GM23338 (cell line): Measurements from ENCODE around the gene LDLRAD2. TPM values are rescaled to one million over a fixed set of nuclear protein-coding genes. Genes with fewer than 3 reads are reported as not detected.

Experiments
- ATAC-seq: fragments of 200-7000 bp; cut with Tn5 transposase; 3 replicates; pipeline ENCODE4 v1.9.1; 2020
- DNase-seq: peaks from one replicate; pipeline ENCODE4 v3.0.0-alpha.2; 2015; ENCODE audit warnings: low spot score
- H2AFZ ChIP-seq: fragments of 200-600 bp; sonication (generic); 2 replicates; pipeline ENCODE4 v1.8.0; 2016; ENCODE audit warnings: antibody characterized with exemption, mild to moderate bottlenecking, moderate library complexity
- H3F3A ChIP-seq: fragments of 200-600 bp; sonication (generic); replicated peaks from 2 replicates; pipeline ENCODE4 v1.8.0; 2017; ENCODE audit warnings: antibody characterized with exemption, mixed run types, low read depth
- H3K27ac ChIP-seq: fragments of 200-600 bp; sonication (generic); 2 replicates; pipeline ENCODE4 v1.6.1; 2016; ENCODE audit warnings: low read depth
- H3K27me3 ChIP-seq: fragments of 200-600 bp; sonication (generic); 2 replicates; pipeline ENCODE4 v1.8.0; 2016; ENCODE audit warnings: mild to moderate bottlenecking, mixed run types, moderate library complexity; ENCODE audit not compliant: insufficient read depth
- H3K36me3 ChIP-seq: fragments of 200-600 bp; sonication (generic); 2 replicates; pipeline ENCODE4 v1.8.0; 2016; ENCODE audit warnings: mild to moderate bottlenecking; ENCODE audit not compliant: insufficient read depth
- H3K4me1 ChIP-seq: fragments of 200-600 bp; sonication (generic); 2 replicates; pipeline ENCODE4 v1.8.0; 2016; ENCODE audit warnings: mild to moderate bottlenecking, moderate library complexity; ENCODE audit not compliant: insufficient read depth
- H3K4me2 ChIP-seq: fragments of 200-600 bp; sonication (generic); 2 replicates; pipeline ENCODE4 v1.7.1; 2017; ENCODE audit warnings: mixed run types
- H3K4me3 ChIP-seq: fragments of 200-600 bp; sonication (generic); 2 replicates; pipeline ENCODE4 v1.6.1; 2016; ENCODE audit warnings: mixed run types
- H3K79me2 ChIP-seq: fragments of 200-600 bp; sonication (generic); replicated peaks from 2 replicates; pipeline ENCODE4 v1.8.0; 2017; ENCODE audit warnings: mild to moderate bottlenecking; ENCODE audit not compliant: insufficient read depth
- H3K9me2 ChIP-seq: fragments of 200-600 bp; sonication (generic); 2 replicates; pipeline ENCODE4 v1.8.0; 2017; ENCODE audit not compliant: insufficient read depth
- H4K20me1 ChIP-seq: fragments of 200-600 bp; sonication (generic); replicated peaks from 2 replicates; pipeline ENCODE4 v1.8.0; 2017; ENCODE audit warnings: mild to moderate bottlenecking; ENCODE audit not compliant: insufficient read depth
- H3K27ac Mint-ChIP-seq: 2 replicates; pipeline ENCODE4 v1.8.0; 2020; ENCODE audit warnings: inconsistent platforms, mild to moderate bottlenecking, moderate library complexity, mixed read lengths
- H3K27me3 Mint-ChIP-seq: 3 replicates; pipeline ENCODE4 v1.8.0; 2022; ENCODE audit warnings: low read depth, mild to moderate bottlenecking, moderate library complexity, mixed read lengths, inconsistent platforms; ENCODE audit not compliant: insufficient read depth, poor library complexity
- H3K36me3 Mint-ChIP-seq: 3 replicates; pipeline ENCODE4 v1.8.0; 2021; ENCODE audit warnings: low read depth, mild to moderate bottlenecking, inconsistent platforms, moderate library complexity, mixed read lengths
- H3K4me1 Mint-ChIP-seq: 3 replicates; pipeline ENCODE4 v1.8.0; 2020; ENCODE audit warnings: mild to moderate bottlenecking, inconsistent platforms, mixed read lengths
- H3K4me3 Mint-ChIP-seq: 3 replicates; pipeline ENCODE4 v1.8.0; 2021; ENCODE audit warnings: moderate library complexity, mild to moderate bottlenecking, inconsistent platforms, mixed read lengths
- H3K9me3 Mint-ChIP-seq: 3 replicates; pipeline ENCODE4 v1.8.0; 2020; ENCODE audit warnings: moderate library complexity, mild to moderate bottlenecking, inconsistent platforms, mixed read lengths
- CREB1 ChIP-seq: fragments of 250-450 bp; sonication (Bioruptor Pico); IDR thresholded peaks from 2 replicates; pipeline ENCODE4 v1.5.0; 2020; ENCODE audit warnings: low read depth, mild to moderate bottlenecking, moderate library complexity
- CTCF ChIP-seq, 2 experiments: fragments of 200-600 bp in 1 of 2; sonication (generic) in 1 of 2; conservative IDR thresholded peaks; 2 replicates each; pipeline versions ENCODE4 v1.5.1 to v1.6.1; 2016 to 2017; ENCODE audit warnings: antibody characterized with exemption in 2 of 2, low read depth in 2 of 2, mild to moderate bottlenecking in 2 of 2, moderate library complexity in 1 of 2
- ETS1 ChIP-seq: IDR thresholded peaks from 2 replicates; pipeline ENCODE4 v1.6.1; 2016; ENCODE audit warnings: antibody characterized with exemption
- EZH2 ChIP-seq: fragments of 200-600 bp; sonication (generic); IDR thresholded peaks from one replicate; pipeline ENCODE4 v1.8.0; 2017; ENCODE audit warnings: antibody characterized with exemption, mild to moderate bottlenecking, low read depth; ENCODE audit not compliant: unreplicated experiment
- EZH2phosphoT487 ChIP-seq: fragments of 200-600 bp; sonication (generic); IDR thresholded peaks from one replicate; pipeline ENCODE4 v1.8.1; 2018; ENCODE audit warnings: antibody characterized with exemption; ENCODE audit not compliant: unreplicated experiment
- JUNB ChIP-seq: IDR thresholded peaks from one replicate; pipeline ENCODE4 v1.6.1; 2016; ENCODE audit warnings: antibody characterized with exemption; ENCODE audit not compliant: unreplicated experiment
- NANOG ChIP-seq: IDR thresholded peaks from 2 replicates; pipeline ENCODE4 v1.6.1; 2016; ENCODE audit warnings: antibody characterized with exemption, borderline replicate concordance
- POLR2AphosphoS5 ChIP-seq: IDR thresholded peaks from 2 replicates; pipeline ENCODE4 v1.6.1; 2016; ENCODE audit warnings: antibody characterized with exemption, low read depth
- REST ChIP-seq: IDR thresholded peaks from one replicate; pipeline ENCODE4 v1.6.1; 2018; ENCODE audit warnings: antibody characterized with exemption; ENCODE audit not compliant: unreplicated experiment
- STAT1 ChIP-seq: IDR thresholded peaks from one replicate; pipeline ENCODE4 v1.6.1; 2016; ENCODE audit warnings: antibody characterized with exemption; ENCODE audit not compliant: unreplicated experiment
- ZNF114 ChIP-seq: fragments of 250-450 bp; sonication (Bioruptor Pico); IDR thresholded peaks from 2 replicates; pipeline ENCODE4 v1.5.0; 2020; ENCODE audit warnings: mild to moderate bottlenecking, moderate library complexity
- ZNF331 ChIP-seq: fragments of 250-450 bp; sonication (Bioruptor Pico); IDR thresholded peaks from 2 replicates; pipeline ENCODE4 v1.5.0; 2020; ENCODE audit warnings: low read depth, mild to moderate bottlenecking, moderate library complexity
- ZNF462 ChIP-seq: fragments of 250-450 bp; sonication (Bioruptor Pico); IDR thresholded peaks from 2 replicates; pipeline ENCODE4 v1.5.0; 2020; ENCODE audit warnings: mild to moderate bottlenecking, moderate library complexity
- polyA plus RNA-seq: library from polyadenylated mRNA; unstranded; fragments of >200 nt; fragmentation: Nextera tagmentation; extraction: Ambion mirVana; gene quantifications from 2 replicates; pipeline ENCODE4 v1.2.1, GENCODE V29; 2016
- total RNA-seq: library from RNA; depleted of rRNA; stranded (reverse); fragments of >200 nt; shearing (Covaris generic); gene quantifications from 2 replicates; pipeline ENCODE4 v1.2.3, GENCODE V29; 2014

Gene LDLRAD2
- total and polyA plus RNA-seq, 2 experiments from 2014 or later, result 1.6 to 5.8 TPM

GRCh38 chr1:21775550-21775914 is 36.5 kb upstream of the LDLRAD2 start:
- H3K9me2 ChIP-seq, result no peaks in the 10 kb centered on the region
- no peak overlapping the region for H3K4me2 ChIP-seq
- Mint-ChIP-seq H3K27me3 (peaks cover 5% of the 10 kb centered on the region), H3K4me1 (peaks cover 10% of the 10 kb centered on the region; the same call in 1 of the 3 replicates), H3K4me3 (no peak overlapping the region), H3K36me3 (peaks cover 10% of the 10 kb centered on the region; the same call in 2 of the 3 replicates), H3K27ac (no peak overlapping the region), H3K9me3 (peaks cover 8% of the 10 kb centered on the region; the same call in 2 of the 3 replicates)
- TF ChIP-seq ZNF462 (CRISPR knock-in tag) (no peak), JUNB (no peak), CREB1 (CRISPR knock-in tag) (no peak), STAT1 (no peak), POLR2AphosphoS5 (no peak), NANOG (no peak), ETS1 (no peak), EZH2phosphoT487 (no peak), REST (no peak), EZH2 (no peak), ZNF114 (CRISPR knock-in tag) (no peak), CTCF (conservative IDR thresholded peaks at IDR 0.05; ENCODE audit: low read depth in 2 of 2) (no peak), ZNF331 (no peak)
- no peaks in the 10 kb centered on the region for H3K36me3 ChIP-seq
- no peak overlapping the region for H3K4me3 ChIP-seq
- H3K27ac ChIP-seq, result no peak overlapping the region
- H3F3A ChIP-seq, result no peaks in the 10 kb centered on the region
- DNase-seq (no peak), ATAC-seq (no peak)
- H3K4me1 ChIP-seq, result no peaks in the 10 kb centered on the region; the same call in 1 of the 2 replicates
- peaks cover 100% of the 10 kb centered on the region for H3K79me2 ChIP-seq
- H2AFZ ChIP-seq, result no peak overlapping the region
- peaks cover 71% of the 10 kb centered on the region for H4K20me1 ChIP-seq
- no peaks in the 10 kb centered on the region for H3K27me3 ChIP-seq
